GM10248 (cell line): Measurements from ENCODE around the gene MUC2.

Experiments used
- CTCF ChIA-PET: fragments of 300-600 bp; sonication (Branson Sonifier 250); formaldehyde crosslinking; extraction: SDS; loops from one replicate; lab custom pipeline; 2021; ENCODE audit warnings: antibody characterized with exemption; lab: Yijun Ruan, JAX
- POLR2A ChIA-PET: fragments of 350-650 bp; sonication (Branson Sonifier 250); formaldehyde crosslinking; extraction: SDS; loops from one replicate; lab custom pipeline; 2020; ENCODE audit warnings: antibody characterized with exemption; lab: Yijun Ruan, JAX
- DNase-seq: peaks from one replicate; pipeline ENCODE4 v3.0.0; 2012; ENCODE audit errors: extremely low spot score
- TF ChIP-seq, protein P1 (sequence below): IDR thresholded peaks from 2 replicates; pipeline ENCODE4 v1.5.1; 2012; ENCODE audit warnings: mild to moderate bottlenecking, low read depth; ENCODE audit errors: extremely low read depth, missing control alignments, control extremely low read depth

Gene MUC2

DNA sequence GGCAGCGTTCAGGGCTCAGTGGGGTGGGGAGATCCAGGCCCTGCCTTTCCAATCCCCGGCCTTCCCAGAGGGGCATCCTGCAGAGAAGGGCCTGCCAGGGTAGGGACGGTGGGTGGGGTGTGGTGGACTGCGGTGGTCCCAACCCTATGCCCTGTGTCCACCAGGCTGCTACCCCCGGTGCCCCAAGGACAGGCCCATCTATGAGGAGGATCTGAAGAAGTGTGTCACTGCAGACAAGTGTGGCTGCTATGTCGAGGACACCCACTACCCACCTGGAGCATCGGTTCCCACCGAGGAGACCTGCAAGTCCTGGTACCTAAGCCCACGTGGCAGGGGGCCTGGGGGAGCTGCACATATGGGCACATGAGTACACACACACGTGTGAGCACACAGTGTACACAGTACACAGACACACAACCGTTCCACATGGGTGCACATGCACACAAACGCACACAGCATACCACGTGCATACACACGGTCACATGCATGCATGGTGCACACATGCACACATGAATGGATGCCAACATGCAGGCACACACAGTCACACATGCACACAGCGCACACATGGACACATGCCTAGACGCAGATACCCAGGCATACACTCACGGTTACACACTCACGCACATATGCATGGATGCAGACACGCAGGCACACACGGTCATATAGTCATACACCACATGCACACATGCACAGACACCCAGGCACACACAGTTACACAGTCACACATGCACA, 16.1 kb downstream of the MUC2 start:
- ChIA-PET POLR2A (no interaction called here), CTCF (no interaction called here)
- no peak for DNase-seq
- TF ChIP-seq, protein P1, sequence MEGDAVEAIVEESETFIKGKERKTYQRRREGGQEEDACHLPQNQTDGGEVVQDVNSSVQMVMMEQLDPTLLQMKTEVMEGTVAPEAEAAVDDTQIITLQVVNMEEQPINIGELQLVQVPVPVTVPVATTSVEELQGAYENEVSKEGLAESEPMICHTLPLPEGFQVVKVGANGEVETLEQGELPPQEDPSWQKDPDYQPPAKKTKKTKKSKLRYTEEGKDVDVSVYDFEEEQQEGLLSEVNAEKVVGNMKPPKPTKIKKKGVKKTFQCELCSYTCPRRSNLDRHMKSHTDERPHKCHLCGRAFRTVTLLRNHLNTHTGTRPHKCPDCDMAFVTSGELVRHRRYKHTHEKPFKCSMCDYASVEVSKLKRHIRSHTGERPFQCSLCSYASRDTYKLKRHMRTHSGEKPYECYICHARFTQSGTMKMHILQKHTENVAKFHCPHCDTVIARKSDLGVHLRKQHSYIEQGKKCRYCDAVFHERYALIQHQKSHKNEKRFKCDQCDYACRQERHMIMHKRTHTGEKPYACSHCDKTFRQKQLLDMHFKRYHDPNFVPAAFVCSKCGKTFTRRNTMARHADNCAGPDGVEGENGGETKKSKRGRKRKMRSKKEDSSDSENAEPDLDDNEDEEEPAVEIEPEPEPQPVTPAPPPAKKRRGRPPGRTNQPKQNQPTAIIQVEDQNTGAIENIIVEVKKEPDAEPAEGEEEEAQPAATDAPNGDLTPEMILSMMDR, result no peak

DNA sequence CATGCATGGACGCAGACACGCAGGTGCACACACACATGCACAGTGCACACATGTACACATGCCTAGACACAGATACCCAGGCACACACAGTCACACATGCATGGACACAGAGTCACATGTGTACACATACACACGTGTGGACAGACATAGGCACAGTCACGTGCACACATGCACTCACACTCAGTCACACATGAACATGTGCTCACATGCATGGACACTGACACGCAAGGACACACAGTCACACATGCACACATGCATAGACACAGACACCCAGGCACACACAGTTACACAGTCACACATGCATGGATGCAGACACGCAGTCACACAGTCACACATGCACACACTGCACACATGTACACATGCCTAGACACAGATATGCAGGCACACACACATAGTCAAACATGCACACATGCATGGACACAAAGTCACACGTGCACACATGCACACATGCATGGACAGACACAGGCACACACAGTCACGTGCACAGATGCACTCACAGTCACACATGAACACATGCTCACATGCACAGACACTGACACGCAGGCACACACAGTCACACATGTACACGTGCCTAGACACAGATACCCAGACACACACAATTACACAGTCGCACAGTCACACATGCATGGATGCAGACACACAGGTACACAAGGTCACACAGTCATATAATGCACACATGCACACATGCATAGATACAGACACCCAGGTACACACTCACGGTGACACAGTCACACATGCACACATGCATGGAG, 16.8 kb downstream of the MUC2 start:
- CTCF ChIA-PET, result no interaction called here
- no peak for DNase-seq
- POLR2A ChIA-PET, result no interaction called here
- TF ChIP-seq, protein P1, result no peak

DNA sequence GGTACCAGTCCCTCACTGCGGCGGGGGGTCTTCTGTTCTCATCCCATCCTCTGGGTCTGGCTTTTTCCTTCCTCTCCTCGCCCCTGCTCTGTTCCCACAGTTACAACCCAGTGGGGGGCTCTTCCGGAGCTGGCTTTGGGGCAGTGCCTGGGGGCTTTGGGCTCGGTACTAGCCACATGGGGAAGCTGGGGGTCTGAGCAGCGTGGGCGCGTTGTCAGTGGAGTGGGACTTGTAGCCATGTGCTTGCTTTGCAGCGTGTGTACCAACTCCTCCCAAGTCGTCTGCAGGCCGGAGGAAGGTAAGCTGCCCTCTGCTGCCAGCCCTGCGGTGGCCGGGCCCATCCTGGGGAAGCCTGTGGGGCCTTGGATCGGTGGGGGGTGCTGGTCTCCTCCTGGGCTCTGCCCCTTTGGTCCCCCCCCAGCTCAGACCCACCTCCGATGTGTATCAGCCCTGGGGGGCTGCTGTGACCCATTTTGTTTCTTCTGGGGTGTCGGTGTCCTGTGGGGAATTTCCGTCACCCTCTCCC, 17.5 kb downstream of the MUC2 start:
- no peak for DNase-seq
- ChIA-PET POLR2A (no interaction called here), CTCF (no interaction called here)
- TF ChIP-seq, protein P1, result no peak

DNA sequence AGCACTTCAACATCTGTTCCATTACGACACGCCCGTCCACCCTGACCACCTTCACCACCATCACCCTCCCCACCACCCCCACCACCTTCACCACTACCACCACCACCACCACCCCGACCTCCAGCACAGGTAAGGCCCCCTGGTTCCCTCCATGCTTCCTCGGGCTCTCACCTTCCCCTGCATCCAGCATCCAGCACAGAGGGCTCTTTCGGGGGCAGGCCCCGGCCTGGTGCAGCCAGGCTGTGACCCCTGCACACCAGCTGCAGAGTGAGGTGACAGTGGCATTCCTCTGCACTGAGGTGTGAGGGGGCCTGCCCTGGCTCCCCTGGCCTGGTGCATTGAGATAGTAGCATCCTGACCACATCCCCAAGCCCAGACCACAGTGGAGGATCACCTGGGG, 18.2 kb downstream of the MUC2 start:
- ChIA-PET CTCF (no interaction called here), POLR2A (no interaction called here)
- no peak for DNase-seq
- TF ChIP-seq, protein P1, result no peak

DNA sequence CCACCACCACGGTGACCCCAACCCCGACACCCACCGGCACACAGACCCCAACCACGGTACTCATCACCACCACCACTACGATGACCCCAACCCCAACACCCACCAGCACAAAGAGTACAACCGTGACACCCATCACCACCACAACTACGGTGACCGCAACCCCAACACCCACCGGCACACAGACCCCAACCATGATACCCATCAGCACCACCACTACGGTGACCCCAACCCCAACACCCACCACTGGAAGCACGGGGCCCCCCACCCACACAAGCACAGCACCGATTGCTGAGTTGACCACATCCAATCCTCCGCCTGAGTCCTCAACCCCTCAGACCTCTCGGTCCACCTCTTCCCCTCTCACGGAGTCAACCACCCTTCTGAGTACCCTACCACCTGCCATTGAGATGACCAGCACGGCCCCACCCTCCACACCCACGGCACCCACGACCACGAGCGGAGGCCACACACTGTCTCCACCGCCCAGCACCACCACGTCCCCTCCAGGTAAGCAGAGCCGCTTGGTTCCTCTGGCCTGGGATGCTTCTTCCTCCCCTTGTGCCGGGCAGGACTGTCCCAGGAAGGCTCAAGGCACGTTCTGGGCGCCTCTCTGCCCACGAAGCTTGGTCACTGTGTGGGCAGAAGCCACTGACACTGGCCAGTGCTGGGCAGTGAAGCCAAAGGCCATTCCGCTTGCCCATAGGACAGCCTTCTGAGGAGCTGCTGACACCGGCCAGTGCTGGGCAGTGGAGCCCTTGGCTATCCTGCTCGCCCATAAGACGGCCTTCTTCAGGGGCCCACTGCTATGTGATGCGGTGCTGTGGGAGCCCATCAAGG, 25.1 kb downstream of the MUC2 start:
- CTCF ChIA-PET, result no interaction called here
- TF ChIP-seq, protein P1, result no peak
- POLR2A ChIA-PET, result no interaction called here
- no peak for DNase-seq

DNA sequence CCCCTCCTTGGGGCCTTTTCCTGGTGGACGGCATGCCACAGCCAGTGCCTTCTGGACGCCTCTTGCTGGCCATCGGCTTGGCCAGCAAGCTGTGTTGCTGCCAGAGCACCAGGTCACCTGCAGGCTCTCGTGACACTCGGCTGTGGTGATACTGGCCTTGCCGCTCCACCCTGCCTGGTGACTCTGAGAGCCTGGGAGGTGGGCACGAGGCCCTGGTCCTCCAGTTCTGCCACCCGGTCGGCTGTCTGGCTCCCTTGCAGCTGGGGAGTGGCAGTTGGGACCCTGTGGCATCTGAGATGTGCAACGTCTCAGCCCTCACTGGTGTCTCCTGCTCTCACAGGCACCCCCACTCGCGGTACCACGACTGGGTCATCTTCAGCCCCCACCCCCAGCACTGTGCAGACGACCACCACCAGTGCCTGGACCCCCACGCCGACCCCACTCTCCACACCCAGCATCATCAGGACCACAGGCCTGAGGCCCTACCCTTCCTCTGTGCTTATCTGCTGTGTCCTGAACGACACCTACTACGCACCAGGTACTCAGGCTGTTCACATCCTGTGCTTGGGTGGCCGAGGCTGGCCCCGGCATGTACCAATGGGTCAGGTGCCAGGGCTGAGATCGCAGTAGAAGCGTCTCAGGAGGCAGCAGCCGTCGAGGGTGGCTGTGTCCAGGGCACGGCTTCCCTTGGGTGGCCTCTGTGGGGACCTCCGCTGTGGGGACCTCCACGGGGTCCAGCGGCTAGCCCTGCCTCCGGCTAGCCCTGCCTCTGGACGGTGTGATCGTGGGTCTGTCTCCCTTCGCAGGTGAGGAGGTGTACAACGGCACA, 26.0 kb downstream of the MUC2 start:
- TF ChIP-seq, protein P1, result no peak
- ChIA-PET POLR2A (no interaction called here), CTCF (no interaction called here)
- DNase-seq, result no peak
